Tibial nerve (tissue), 4 donors: ENCODE results near the gene PCDHGA6. TPM values are rescaled to one million over a fixed set of nuclear protein-coding genes. Genes with fewer than 3 reads are reported as not detected.
"Not testable (repeated sequence)": the region's sequence is repeated elsewhere in the genome, so short reads cannot be mapped to it uniquely, and the experiment has no call there.

Source experiments
- DNase-seq, 2 donors: peaks; one replicate each; pipeline ENCODE4 v3.0.0-alpha.2; 2019; ENCODE audit warnings: low spot score in 2 of 2
- H3K27ac ChIP-seq, 4 donors: fragments of 200-600 bp; sonication (generic) in 3 of 4; one replicate each; pipeline ENCODE4 v1.5.1; 2017 to 2019; ENCODE audit warnings: mild to moderate bottlenecking in 1 of 4
- H3K27me3 ChIP-seq, 2 donors: fragments of 200-600 bp; sonication (generic) in 1 of 2; one replicate each; pipeline versions ENCODE4 v1.5.1 to v1.6.0; 2017 to 2019
- H3K36me3 ChIP-seq, 3 donors: fragments of 200-600 bp; sonication (generic); one replicate each; pipeline ENCODE4 v1.5.1; 2018 to 2019
- H3K4me1 ChIP-seq, 4 donors: fragments of 200-600 bp; sonication (generic) in 3 of 4; one replicate each; pipeline ENCODE4 v1.5.1; 2017 to 2019
- H3K4me3 ChIP-seq, 4 donors: fragments of 200-600 bp; sonication (generic) in 3 of 4; one replicate each; pipeline ENCODE4 v1.5.1; 2017 to 2019; ENCODE audit warnings: mild to moderate bottlenecking in 1 of 4, moderate library complexity in 1 of 4
- H3K9me3 ChIP-seq, 4 donors: fragments of 200-600 bp; sonication (generic) in 3 of 4; one replicate each; pipeline ENCODE4 v1.5.1; 2017 to 2019
- CTCF ChIP-seq, 5 experiments: fragments of 200-600 bp in 3 of 5; fragments of 450-650 bp in 2 of 5; sonication (generic) in 3 of 5; IDR thresholded peaks; one replicate each; pipeline ENCODE4 v1.5.1; 2016 to 2019; ENCODE audit warnings: antibody characterized with exemption in 5 of 5, mild to moderate bottlenecking in 3 of 5, moderate library complexity in 2 of 5
- EP300 ChIP-seq, 2 donors: sonication (generic); formaldehyde crosslinking; IDR thresholded peaks; one replicate each; pipeline ENCODE4 v1.6.1; 2017; ENCODE audit warnings: antibody characterized with exemption in 2 of 2, mild to moderate bottlenecking in 1 of 2
- POLR2A ChIP-seq, 2 donors: fragments of 450-650 bp; IDR thresholded peaks; one replicate each; pipeline ENCODE4 v1.6.1; 2017; ENCODE audit warnings: antibody characterized with exemption in 2 of 2, mild to moderate bottlenecking in 2 of 2, moderate library complexity in 2 of 2
- WGBS, 2 donors: methylation state at CpG; one replicate each; pipeline ENCODE4 v1.1.5; 2018; 5-methylcytosine and 5-hydroxymethylcytosine counted together
- total RNA-seq, 4 donors: library from RNA; depleted of rRNA; stranded (reverse); fragments of >200 nt; gene quantifications; one replicate each; pipeline ENCODE4 v1.1.0, GENCODE V29; 2016

Gene PCDHGA6
- total RNA-seq, 4 donors from 2014 or later = 7.4 to 12.3 (median 10.1) TPM

- no peaks in the 10 kb centered on the region for H3K4me1 ChIP-seq
- no peak for TF ChIP-seq EP300 (IDR thresholded peaks at IDR 0.05)
- peak in 4 of 5 experiments; percentile 22 to 53 (median 37) for TF ChIP-seq CTCF (IDR thresholded peaks at IDR 0.05)
- no peak for TF ChIP-seq POLR2A (IDR thresholded peaks at IDR 0.05)
- peak within 1 kb of the TSS in 1 of 4 donors; percentile 58 for H3K27ac ChIP-seq
- WGBS, 2 donors = 16% methylated on average over 27 of the region's 27 CpGs
- peak in 1 of 2 donors; percentile 44 for DNase-seq
- H3K4me3 ChIP-seq = peak within 1 kb of the TSS in 3 of 4 donors; percentile 14 to 45 (median 21)
- H3K9me3 ChIP-seq = peaks cover 4 to 100% (median 37%) of the 10 kb centered on the region in 4 donors
- no peaks in the 10 kb centered on the region for H3K27me3 ChIP-seq
- peaks cover 0 to 3% (median 0%) of the 10 kb centered on the region in 3 donors for H3K36me3 ChIP-seq
These were observed 35.0 kb upstream of the PCDHGA6 start, which contains the start of gene PCDHGA2 for GRCh38 chr5:141338538-141339306. TSS of gene PCDHGA2 (plus strand) at chr5:141338760.

- H3K9me3 ChIP-seq = peaks cover 7 to 100% (median 40%) of the 10 kb centered on the region in 4 donors
- not testable (repeated sequence) for H3K4me1 ChIP-seq, H3K4me3 ChIP-seq, H3K36me3 ChIP-seq, H3K27me3 ChIP-seq, DNase-seq, H3K27ac ChIP-seq
- WGBS, 2 donors = 74% methylated on average over 25 to 29 of the region's 45 CpGs
These were observed 32.8 kb upstream of the PCDHGA6 start for GRCh38 chr5:141340781-141341354.

GRCh38 chr5:141342773-141343172 lies 30.9 kb upstream of the PCDHGA6 start:
- Histone ChIP-seq H3K27me3 (no peaks in the 10 kb centered on the region), H3K4me3 (no peak overlapping the region), H3K27ac (no peak overlapping the region), H3K4me1 (no peaks in the 10 kb centered on the region), H3K9me3 (peaks cover 7 to 100% (median 48%) of the 10 kb centered on the region in 4 donors), H3K36me3 (peaks cover 0 to 8% (median 0%) of the 10 kb centered on the region in 3 donors)
- no peak for DNase-seq
- 24 to 37% methylated on average over 1 of the region's 1 CpG for WGBS, 2 donors
- no peak for TF ChIP-seq CTCF (IDR thresholded peaks at IDR 0.05)
- no peak for TF ChIP-seq EP300 (IDR thresholded peaks at IDR 0.05)
- TF ChIP-seq POLR2A (IDR thresholded peaks at IDR 0.05) = no peak

GRCh38 chr5:141343242-141343952 lies 30.3 kb upstream of the PCDHGA6 start, which contains the start of gene PCDHGA3:
TSS of gene PCDHGA3 (plus strand) at chr5:141343829. CDS start at chr5:141344034, 205 bp downstream.
- no peak for TF ChIP-seq POLR2A (IDR thresholded peaks at IDR 0.05)
- TF ChIP-seq EP300 (IDR thresholded peaks at IDR 0.05) = no peak
- peak in 2 of 5 experiments; percentile 14 to 25 for TF ChIP-seq CTCF (IDR thresholded peaks at IDR 0.05)
- Histone ChIP-seq H3K4me1 (no peaks in the 10 kb centered on the region), H3K36me3 (peaks cover 0 to 8% (median 0%) of the 10 kb centered on the region in 3 donors), H3K27ac (no peak within 1 kb of the TSS), H3K4me3 (peak within 1 kb of the TSS in 2 of 4 donors; percentile 9 to 29), H3K27me3 (no peaks in the 10 kb centered on the region), H3K9me3 (peaks cover 7 to 100% (median 48%) of the 10 kb centered on the region in 4 donors)
- DNase-seq = no peak
- 25 to 31% methylated on average over 9 of the region's 9 CpGs for WGBS, 2 donors

GRCh38 chr5:141343953-141344463 lies 29.7 kb upstream of the PCDHGA6 start:
- H3K4me3 ChIP-seq = peak overlapping the region in 2 of 4 donors; percentile 9 to 29
- H3K27ac ChIP-seq = no peak overlapping the region
- 28% methylated on average over 31 of the region's 31 CpGs for WGBS, 2 donors
- no peak for DNase-seq
- no peaks in the 10 kb centered on the region for H3K27me3 ChIP-seq
- no peaks in the 10 kb centered on the region for H3K4me1 ChIP-seq
- no peak for TF ChIP-seq POLR2A (IDR thresholded peaks at IDR 0.05)
- TF ChIP-seq CTCF (IDR thresholded peaks at IDR 0.05) = no peak
- no peak for TF ChIP-seq EP300 (IDR thresholded peaks at IDR 0.05)
- peaks cover 0 to 12% (median 0%) of the 10 kb centered on the region in 3 donors for H3K36me3 ChIP-seq
- H3K9me3 ChIP-seq = peaks cover 4 to 100% (median 45%) of the 10 kb centered on the region in 4 donors
